ENCODE results near the gene XXYLT1. TPM values are rescaled to one million over a fixed set of nuclear protein-coding genes. Genes with fewer than 3 reads are reported as not detected.
A peak's percentile ranks its signal among the peaks of the same experiment; 100 is the strongest.

XXYLT1 gene
- total and polyA plus RNA-seq, 9 of the 15 experiments (the other 6 are each of a cell fraction or from before 2014, with no cell fraction given), result 1.9 to 18.9 (median 15.0) TPM

DNA sequence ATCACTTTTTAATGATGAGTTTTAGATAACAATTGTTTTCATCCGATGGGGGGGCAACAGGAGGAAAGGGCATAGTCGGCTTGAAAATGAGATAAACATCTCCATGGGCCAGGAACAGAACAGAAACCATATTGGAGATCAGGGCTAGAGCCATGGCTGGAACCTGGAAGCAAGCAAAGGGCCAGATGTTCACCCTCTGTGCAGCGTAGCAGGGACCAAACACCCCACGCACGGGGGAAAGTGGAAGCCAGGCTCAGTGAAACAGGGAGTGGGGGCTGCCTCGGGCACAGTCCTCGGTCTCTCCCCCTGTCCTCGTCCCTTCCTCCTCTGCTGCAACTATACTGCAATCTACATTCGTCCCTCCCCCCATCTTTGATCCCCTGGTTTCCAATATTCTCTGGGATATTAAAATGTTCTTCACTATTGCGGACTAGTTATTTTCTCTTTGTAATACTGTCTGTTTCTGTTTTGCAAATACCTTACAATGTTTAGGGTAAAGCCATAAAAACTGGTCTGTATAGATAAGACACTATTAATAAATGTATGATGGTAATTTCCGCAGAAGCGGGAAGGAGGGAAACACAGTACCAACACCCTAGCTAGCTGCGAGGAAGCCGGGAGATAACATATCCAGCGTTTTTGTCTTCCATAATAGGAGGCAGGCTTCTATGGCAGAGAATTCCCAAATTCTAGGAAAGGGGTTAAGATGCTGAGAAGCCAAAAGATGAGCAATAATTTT, 121.5 kb downstream of the XXYLT1 start (continued):
- TF ChIP-seq ETV6 (IDR thresholded peaks at IDR 0.05; ENCODE audit: borderline replicate concordance in 1 of 2, low read depth in 2 of 2, low read length in 1 of 2), result no peak
- TF ChIP-seq ETV6 (CRISPR knock-in tag; IDR thresholded peaks at IDR 0.05; ENCODE audit: borderline replicate concordance), result no peak
- no peak for TF ChIP-seq MCM3 (IDR thresholded peaks at IDR 0.05)
- TF ChIP-seq, protein P1, sequence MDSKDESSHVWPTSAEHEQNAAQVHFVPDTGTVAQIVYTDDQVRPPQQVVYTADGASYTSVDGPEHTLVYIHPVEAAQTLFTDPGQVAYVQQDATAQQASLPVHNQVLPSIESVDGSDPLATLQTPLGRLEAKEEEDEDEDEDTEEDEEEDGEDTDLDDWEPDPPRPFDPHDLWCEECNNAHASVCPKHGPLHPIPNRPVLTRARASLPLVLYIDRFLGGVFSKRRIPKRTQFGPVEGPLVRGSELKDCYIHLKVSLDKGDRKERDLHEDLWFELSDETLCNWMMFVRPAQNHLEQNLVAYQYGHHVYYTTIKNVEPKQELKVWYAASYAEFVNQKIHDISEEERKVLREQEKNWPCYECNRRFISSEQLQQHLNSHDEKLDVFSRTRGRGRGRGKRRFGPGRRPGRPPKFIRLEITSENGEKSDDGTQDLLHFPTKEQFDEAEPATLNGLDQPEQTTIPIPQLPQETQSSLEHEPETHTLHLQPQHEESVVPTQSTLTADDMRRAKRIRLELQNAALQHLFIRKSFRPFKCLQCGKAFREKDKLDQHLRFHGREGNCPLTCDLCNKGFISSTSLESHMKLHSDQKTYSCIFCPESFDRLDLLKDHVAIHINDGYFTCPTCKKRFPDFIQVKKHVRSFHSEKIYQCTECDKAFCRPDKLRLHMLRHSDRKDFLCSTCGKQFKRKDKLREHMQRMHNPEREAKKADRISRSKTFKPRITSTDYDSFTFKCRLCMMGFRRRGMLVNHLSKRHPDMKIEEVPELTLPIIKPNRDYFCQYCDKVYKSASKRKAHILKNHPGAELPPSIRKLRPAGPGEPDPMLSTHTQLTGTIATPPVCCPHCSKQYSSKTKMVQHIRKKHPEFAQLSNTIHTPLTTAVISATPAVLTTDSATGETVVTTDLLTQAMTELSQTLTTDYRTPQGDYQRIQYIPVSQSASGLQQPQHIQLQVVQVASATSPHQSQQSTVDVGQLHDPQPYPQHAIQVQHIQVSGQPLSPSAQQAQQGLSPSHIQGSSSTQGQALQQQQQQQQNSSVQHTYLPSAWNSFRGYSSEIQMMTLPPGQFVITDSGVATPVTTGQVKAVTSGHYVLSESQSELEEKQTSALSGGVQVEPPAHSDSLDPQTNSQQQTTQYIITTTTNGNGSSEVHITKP (IDR thresholded peaks at IDR 0.05; ENCODE audit: partially characterized antibody), result no peak
- no peak for TF ChIP-seq RNF2 (IDR thresholded peaks at IDR 0.05)
- peak in 1 of 3 experiments; percentile 18 for TF ChIP-seq YY1 (IDR thresholded peaks at IDR 0.05; ENCODE audit: borderline replicate concordance in 1 of 3, control insufficient read depth in 1 of 3, extremely low read depth in 1 of 3, insufficient read depth in 3 of 3, insufficient read length in 1 of 3, insufficient replicate concordance in 2 of 3, low read depth in 1 of 3, low read length in 2 of 3)
- TF ChIP-seq ATF1 (CRISPR knock-in tag; IDR thresholded peaks at IDR 0.05), result no peak
- 0 out of 2 replicates have a peak, but pooled peaks have one; percentile 17 for TF ChIP-seq ATF1 (tag; IDR thresholded peaks at IDR 0.05)
- TF ChIP-seq ZNF76 (CRISPR knock-in tag; IDR thresholded peaks at IDR 0.05; ENCODE audit: borderline replicate concordance), result peak; percentile 79; the same call in 1 of the 2 replicates
- peak; percentile 85; the same call in 1 of the 2 replicates for TF ChIP-seq HSF4 (CRISPR knock-in tag; IDR thresholded peaks at IDR 0.05; ENCODE audit: borderline replicate concordance)
- TF ChIP-seq, protein P2, sequence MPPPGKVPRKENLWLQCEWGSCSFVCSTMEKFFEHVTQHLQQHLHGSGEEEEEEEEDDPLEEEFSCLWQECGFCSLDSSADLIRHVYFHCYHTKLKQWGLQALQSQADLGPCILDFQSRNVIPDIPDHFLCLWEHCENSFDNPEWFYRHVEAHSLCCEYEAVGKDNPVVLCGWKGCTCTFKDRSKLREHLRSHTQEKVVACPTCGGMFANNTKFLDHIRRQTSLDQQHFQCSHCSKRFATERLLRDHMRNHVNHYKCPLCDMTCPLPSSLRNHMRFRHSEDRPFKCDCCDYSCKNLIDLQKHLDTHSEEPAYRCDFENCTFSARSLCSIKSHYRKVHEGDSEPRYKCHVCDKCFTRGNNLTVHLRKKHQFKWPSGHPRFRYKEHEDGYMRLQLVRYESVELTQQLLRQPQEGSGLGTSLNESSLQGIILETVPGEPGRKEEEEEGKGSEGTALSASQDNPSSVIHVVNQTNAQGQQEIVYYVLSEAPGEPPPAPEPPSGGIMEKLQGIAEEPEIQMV (tag; conservative IDR thresholded peaks at IDR 0.05; ENCODE audit: low read depth), result peak; percentile 85
- no peak for TF ChIP-seq KLF1 (tag; IDR thresholded peaks at IDR 0.05)
- no peak for TF ChIP-seq ZNF140 (CRISPR knock-in tag; IDR thresholded peaks at IDR 0.05)
- no peak for TF ChIP-seq ZNF174 (CRISPR knock-in tag; IDR thresholded peaks at IDR 0.05)
- no peak for TF ChIP-seq NR2F6 (CRISPR knock-in tag; IDR thresholded peaks at IDR 0.05)
- no peak for TF ChIP-seq JUND (IDR thresholded peaks at IDR 0.05; ENCODE audit: borderline replicate concordance, low read depth, low read length)
- TF ChIP-seq JUND (tag; IDR thresholded peaks at IDR 0.05; ENCODE audit: borderline replicate concordance, low read depth, low read length), result no peak; the same call in 2 of the 3 replicates
- TF ChIP-seq NCOA6 (IDR thresholded peaks at IDR 0.05), result no peak
- TF ChIP-seq, protein P3, sequence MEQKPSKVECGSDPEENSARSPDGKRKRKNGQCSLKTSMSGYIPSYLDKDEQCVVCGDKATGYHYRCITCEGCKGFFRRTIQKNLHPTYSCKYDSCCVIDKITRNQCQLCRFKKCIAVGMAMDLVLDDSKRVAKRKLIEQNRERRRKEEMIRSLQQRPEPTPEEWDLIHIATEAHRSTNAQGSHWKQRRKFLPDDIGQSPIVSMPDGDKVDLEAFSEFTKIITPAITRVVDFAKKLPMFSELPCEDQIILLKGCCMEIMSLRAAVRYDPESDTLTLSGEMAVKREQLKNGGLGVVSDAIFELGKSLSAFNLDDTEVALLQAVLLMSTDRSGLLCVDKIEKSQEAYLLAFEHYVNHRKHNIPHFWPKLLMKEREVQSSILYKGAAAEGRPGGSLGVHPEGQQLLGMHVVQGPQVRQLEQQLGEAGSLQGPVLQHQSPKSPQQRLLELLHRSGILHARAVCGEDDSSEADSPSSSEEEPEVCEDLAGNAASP (IDR thresholded peaks at IDR 0.05), result no peak
- TF ChIP-seq ZNF764 (CRISPR knock-in tag; IDR thresholded peaks at IDR 0.05; ENCODE audit: low read depth), result no peak
- TF ChIP-seq RBM15 (IDR thresholded peaks at IDR 0.05; ENCODE audit: insufficient read depth, low read length), result no peak
- peak; percentile 90 for TF ChIP-seq ZNF584 (CRISPR knock-in tag; IDR thresholded peaks at IDR 0.05; ENCODE audit: low read depth)

Data from K562 (cell line).